ENCODE data around the gene FAM98C.
A peak's percentile ranks its signal among the peaks of the same experiment; 100 is the strongest.

FAM98C gene

DNA sequence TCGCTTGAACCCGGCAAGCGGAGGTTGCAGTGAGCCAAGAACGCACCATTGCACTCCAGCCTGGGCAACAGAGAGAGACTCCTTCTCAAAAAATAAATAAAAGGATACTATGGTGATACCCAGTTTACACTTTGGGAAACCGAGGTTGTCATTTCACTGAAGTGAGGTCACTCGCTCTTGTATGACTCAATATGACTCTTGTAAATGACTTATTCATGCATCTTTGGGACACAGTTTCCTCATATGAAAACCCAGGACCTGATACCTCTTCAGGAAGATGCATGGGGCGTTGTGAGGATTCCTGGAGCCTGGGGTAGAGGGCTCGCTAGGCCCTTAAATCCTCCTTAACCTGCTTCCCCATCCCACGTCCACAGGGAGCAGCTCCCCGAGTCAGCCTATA, 24.0 kb upstream of the FAM98C start:
- H3K4me3 ChIP-seq (replicated peaks; ENCODE audit: low read depth, low read length) = no peak overlapping the region
- DNase-seq (ENCODE audit: low read depth) = no peak
- TF ChIP-seq CTCF (IDR thresholded peaks at IDR 0.05; ENCODE audit: low read length, missing control alignments) = no peak

DNA sequence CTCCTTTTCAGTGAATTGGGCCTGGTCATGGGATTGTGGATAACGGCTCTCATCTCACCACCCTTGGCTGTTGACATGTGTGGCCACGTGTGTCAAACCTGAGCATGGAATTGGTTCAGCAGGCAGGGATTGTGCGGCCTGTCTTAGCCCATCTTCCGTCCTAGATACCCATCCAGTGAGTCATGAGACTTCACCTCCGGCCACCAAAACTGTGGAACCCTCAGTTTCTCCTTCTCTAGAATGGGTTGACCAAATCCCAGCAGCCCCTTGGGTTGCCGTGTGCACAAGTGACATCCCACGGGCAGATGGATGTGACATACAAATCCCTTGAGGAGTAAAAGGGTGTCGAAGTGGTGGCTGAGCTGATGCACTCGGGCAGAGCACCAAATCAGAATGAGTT, 21.8 kb upstream of the FAM98C start:
- no peak for TF ChIP-seq CTCF (IDR thresholded peaks at IDR 0.05; ENCODE audit: low read length, missing control alignments)
- DNase-seq (ENCODE audit: low read depth) = no peak
- H3K4me3 ChIP-seq (replicated peaks; ENCODE audit: low read depth, low read length) = no peak overlapping the region

DNA sequence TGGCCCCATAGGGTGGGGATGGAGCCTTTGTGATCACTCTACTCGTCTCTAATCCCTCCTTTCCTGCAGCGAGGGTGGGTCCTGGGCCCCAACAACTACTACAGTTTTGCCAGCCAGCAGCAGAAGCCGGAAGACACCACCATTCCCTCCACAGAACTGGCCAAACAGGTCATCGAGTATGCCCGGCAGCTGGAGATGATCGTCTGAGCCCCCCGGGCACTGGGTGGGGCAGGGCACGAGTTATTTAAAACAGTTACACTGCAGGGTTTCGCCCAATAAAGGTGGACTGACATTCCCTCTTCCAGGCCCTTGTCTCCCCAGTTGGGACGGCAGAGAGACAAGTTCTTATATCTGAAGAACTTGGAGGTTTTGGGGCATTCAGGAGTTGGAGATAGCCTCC, 19.7 kb upstream of the FAM98C start:
- H3K4me3 ChIP-seq (replicated peaks; ENCODE audit: low read depth, low read length) = no peak overlapping the region
- no peak for DNase-seq (ENCODE audit: low read depth)
- TF ChIP-seq CTCF (IDR thresholded peaks at IDR 0.05; ENCODE audit: low read length, missing control alignments) = no peak

DNA sequence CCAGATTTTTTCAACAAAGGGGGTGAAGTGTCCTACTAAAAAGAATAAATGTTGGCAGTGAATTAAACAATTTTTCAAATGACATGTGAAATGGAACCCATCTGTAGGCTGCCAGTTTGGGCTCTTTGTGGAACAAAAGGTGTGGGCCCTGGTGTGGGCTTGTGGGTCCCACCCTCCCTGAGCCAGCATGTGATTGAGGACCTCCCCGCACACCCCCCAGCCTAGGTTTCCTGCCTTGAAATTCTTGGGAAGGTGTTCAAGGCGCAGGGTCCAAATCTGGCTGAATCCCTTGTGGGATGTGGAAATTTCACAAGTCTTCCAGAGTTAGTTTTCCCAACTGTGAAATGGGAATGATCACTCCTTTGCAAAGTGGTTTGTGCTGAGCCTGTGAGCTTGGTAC, 19.1 kb upstream of the FAM98C start:
- DNase-seq (ENCODE audit: low read depth) = no peak
- no peak for TF ChIP-seq CTCF (IDR thresholded peaks at IDR 0.05; ENCODE audit: low read length, missing control alignments)
- no peak overlapping the region for H3K4me3 ChIP-seq (replicated peaks; ENCODE audit: low read depth, low read length)

DNA sequence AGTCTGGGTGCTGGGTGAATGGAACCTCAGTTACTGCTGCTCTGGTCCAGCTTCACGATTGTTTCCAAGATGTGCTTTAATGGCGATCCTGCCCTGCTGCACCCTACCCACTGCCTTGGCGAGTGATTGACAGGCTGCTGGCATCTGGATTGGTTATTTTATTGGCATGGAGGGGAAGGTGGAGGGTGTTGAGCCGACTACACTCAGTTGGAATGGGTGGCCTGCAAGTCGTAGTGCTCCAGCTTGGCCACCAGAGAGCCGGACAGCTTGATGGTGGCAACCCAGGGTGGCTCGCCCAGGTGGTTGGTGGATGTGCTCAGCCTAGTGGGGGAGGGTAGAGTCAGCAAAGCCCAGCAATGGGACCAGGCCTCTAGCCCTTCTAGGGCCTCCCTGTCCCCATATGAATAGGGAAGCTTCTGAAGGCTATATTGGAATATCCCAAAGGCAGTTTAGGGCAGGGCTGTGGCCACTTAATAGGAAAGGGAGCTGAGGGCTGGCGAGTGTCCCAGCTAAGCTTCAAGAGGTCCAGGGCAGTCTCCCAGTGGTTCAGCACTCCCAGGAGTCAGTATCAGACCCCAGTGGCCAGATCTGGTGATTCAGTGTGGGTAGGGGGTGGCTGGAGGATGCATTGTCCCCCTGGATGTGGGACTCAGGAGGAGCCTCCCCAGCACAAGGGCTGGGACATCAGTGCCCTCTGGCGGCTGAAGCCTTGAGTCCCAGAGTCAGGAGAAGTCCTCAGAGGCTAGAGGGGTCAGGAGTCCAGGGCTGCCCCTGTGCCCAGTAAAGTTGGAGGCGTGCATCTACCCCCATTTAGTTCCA, 18.5 kb upstream of the FAM98C start:
- H3K4me3 ChIP-seq (replicated peaks; ENCODE audit: low read depth, low read length) = no peak overlapping the region
- peak; percentile 48 for TF ChIP-seq CTCF (IDR thresholded peaks at IDR 0.05; ENCODE audit: low read length, missing control alignments)
- no peak for DNase-seq (ENCODE audit: low read depth)

- no peak for TF ChIP-seq CTCF (IDR thresholded peaks at IDR 0.05; ENCODE audit: low read length, missing control alignments)
- no peak overlapping the region for H3K4me3 ChIP-seq (replicated peaks; ENCODE audit: low read depth, low read length)
- no peak for DNase-seq (ENCODE audit: low read depth)
Measured at GRCh38 chr19:38385057-38385803, 17.7 kb upstream of the FAM98C start.

Measured in fibroblast of pulmonary artery (primary cell).